Endothelial cell (in vitro differentiated cells): Measurements from ENCODE around the gene PIM3. TPM values are rescaled to one million over a fixed set of nuclear protein-coding genes. Genes with fewer than 3 reads are reported as not detected.

Experiments
- DNase-seq: peaks from one replicate; pipeline ENCODE4 v3.0.0; 2021; ENCODE audit warnings: low spot score
- H3K27ac Mint-ChIP-seq: one replicate; pipeline ENCODE4 v1.8.0; 2021; ENCODE audit warnings: mixed read lengths, inconsistent platforms; ENCODE audit not compliant: unreplicated experiment
- H3K27me3 Mint-ChIP-seq: one replicate; pipeline ENCODE4 v1.8.0; 2021; ENCODE audit warnings: mild to moderate bottlenecking, moderate library complexity, mixed read lengths, inconsistent platforms; ENCODE audit not compliant: unreplicated experiment
- H3K36me3 Mint-ChIP-seq: one replicate; pipeline ENCODE4 v1.8.0; 2021; ENCODE audit warnings: mild to moderate bottlenecking, low read depth, mixed read lengths, inconsistent platforms; ENCODE audit not compliant: unreplicated experiment
- H3K4me1 Mint-ChIP-seq: one replicate; pipeline ENCODE4 v1.8.0; 2021; ENCODE audit warnings: mild to moderate bottlenecking, mixed read lengths, inconsistent platforms; ENCODE audit not compliant: unreplicated experiment
- H3K4me3 Mint-ChIP-seq: one replicate; pipeline ENCODE4 v1.8.0; 2021; ENCODE audit warnings: mild to moderate bottlenecking, mixed read lengths, inconsistent platforms; ENCODE audit not compliant: unreplicated experiment
- H3K9me3 Mint-ChIP-seq: one replicate; pipeline ENCODE4 v1.8.0; 2021; ENCODE audit warnings: mixed read lengths, inconsistent platforms; ENCODE audit not compliant: unreplicated experiment
- total RNA-seq: library from RNA; stranded (reverse); fragmentation: NEBNext Ultra II Directional; extraction: Animal tissue kit (Norgen Biotek cat#: 25700); gene quantifications from one replicate; pipeline ENCODE4 v1.2.1, GENCODE V29; 2021; ENCODE audit not compliant: unreplicated experiment
- TF ChIP-seq, protein P1 (sequence below): fragments of 200-600 bp; sonication (generic); IDR thresholded peaks from one replicate; pipeline ENCODE4 v1.5.0; 2021; ENCODE audit warnings: antibody characterized with exemption; ENCODE audit not compliant: unreplicated experiment

Gene PIM3
- total RNA-seq, 1 donor from 2014 or later: 112 TPM

DNA sequence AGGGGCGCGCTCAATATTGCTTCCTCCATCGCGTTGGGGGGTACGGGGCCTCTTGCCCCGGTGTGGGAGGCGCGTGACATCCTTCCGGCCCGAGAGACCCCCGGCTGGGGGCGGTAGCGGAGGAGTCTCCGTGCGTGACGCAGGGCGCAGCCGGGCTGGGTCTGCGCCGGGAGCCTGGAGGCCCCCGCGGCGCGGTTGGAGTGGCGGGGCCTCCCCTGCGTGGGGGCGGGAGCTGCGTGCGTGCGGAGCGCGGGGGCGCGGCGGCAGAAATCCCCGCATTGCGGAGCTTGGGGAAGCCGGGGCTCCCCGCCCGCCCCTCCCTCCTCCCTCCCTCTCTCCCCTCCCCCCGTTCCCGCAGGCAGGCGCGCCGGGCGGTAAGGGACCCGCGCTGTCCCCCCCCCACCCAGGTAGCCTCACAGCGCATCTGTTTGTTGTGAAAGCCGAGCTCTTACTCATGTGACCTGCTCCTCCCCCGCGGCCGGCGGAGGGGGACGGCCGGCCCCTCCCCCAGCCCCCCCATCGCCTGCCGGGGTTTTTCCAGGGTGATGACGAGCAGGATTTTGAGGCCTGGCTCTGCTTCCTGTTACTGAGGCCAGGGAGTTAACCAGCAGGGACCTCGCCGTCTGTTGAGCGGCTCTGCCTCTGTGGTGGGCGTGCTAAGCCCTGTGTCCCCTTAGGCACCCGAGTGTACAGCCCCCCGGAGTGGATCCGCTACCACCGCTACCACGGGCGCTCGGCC, 1.6 kb downstream of the PIM3 start:
- H3K4me1 Mint-ChIP-seq: peaks cover 25% of the 10 kb centered on the region
- peaks cover 8% of the 10 kb centered on the region for H3K36me3 Mint-ChIP-seq
- H3K4me3 Mint-ChIP-seq: peak overlapping the region; percentile 95
- peak; percentile 82 for DNase-seq
- peak overlapping the region; percentile 74 for H3K27ac Mint-ChIP-seq
- TF ChIP-seq, protein P1, sequence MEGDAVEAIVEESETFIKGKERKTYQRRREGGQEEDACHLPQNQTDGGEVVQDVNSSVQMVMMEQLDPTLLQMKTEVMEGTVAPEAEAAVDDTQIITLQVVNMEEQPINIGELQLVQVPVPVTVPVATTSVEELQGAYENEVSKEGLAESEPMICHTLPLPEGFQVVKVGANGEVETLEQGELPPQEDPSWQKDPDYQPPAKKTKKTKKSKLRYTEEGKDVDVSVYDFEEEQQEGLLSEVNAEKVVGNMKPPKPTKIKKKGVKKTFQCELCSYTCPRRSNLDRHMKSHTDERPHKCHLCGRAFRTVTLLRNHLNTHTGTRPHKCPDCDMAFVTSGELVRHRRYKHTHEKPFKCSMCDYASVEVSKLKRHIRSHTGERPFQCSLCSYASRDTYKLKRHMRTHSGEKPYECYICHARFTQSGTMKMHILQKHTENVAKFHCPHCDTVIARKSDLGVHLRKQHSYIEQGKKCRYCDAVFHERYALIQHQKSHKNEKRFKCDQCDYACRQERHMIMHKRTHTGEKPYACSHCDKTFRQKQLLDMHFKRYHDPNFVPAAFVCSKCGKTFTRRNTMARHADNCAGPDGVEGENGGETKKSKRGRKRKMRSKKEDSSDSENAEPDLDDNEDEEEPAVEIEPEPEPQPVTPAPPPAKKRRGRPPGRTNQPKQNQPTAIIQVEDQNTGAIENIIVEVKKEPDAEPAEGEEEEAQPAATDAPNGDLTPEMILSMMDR: no peak
- no peaks in the 10 kb centered on the region for H3K9me3 Mint-ChIP-seq
- H3K27me3 Mint-ChIP-seq: peaks cover 7% of the 10 kb centered on the region

DNA sequence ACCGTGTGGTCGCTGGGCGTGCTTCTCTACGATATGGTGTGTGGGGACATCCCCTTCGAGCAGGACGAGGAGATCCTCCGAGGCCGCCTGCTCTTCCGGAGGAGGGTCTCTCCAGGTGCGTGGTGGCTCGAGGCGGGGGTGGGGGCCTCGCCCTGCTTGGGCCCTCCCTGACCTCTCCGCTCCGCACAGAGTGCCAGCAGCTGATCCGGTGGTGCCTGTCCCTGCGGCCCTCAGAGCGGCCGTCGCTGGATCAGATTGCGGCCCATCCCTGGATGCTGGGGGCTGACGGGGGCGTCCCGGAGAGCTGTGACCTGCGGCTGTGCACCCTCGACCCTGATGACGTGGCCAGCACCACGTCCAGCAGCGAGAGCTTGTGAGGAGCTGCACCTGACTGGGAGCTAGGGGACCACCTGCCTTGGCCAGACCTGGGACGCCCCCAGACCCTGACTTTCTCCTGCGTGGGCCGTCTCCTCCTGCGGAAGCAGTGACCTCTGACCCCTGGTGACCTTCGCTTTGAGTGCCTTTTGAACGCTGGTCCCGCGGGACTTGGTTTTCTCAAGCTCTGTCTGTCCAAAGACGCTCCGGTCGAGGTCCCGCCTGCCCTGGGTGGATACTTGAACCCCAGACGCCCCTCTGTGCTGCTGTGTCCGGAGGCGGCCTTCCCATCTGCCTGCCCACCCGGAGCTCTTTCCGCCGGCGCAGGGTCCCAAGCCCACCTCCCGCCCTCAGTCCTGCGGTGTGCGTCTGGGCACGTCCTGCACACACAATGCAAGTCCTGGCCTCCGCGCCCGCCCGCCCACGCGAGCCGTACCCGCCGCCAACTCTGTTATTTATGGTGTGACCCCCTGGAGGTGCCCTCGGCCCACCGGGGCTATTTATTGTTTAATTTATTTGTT, 2.4 kb downstream of the PIM3 start:
- Mint-ChIP-seq H3K27me3 (peaks cover 9% of the 10 kb centered on the region), H3K4me1 (peaks cover 24% of the 10 kb centered on the region), H3K9me3 (no peaks in the 10 kb centered on the region), H3K27ac (peak overlapping the region; percentile 74), H3K4me3 (peak overlapping the region; percentile 90), H3K36me3 (peaks cover 8% of the 10 kb centered on the region)
- TF ChIP-seq, protein P1: no peak
- DNase-seq: no peak

DNA sequence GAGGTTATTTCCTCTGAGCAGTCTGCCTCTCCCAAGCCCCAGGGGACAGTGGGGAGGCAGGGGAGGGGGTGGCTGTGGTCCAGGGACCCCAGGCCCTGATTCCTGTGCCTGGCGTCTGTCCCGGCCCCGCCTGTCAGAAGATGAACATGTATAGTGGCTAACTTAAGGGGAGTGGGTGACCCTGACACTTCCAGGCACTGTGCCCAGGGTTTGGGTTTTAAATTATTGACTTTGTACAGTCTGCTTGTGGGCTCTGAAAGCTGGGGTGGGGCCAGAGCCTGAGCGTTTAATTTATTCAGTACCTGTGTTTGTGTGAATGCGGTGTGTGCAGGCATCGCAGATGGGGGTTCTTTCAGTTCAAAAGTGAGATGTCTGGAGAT, 3.1 kb downstream of the PIM3 start:
- H3K27ac Mint-ChIP-seq: no peak overlapping the region
- H3K27me3 Mint-ChIP-seq: peaks cover 10% of the 10 kb centered on the region
- TF ChIP-seq, protein P1: no peak
- H3K36me3 Mint-ChIP-seq: peaks cover 8% of the 10 kb centered on the region
- H3K4me1 Mint-ChIP-seq: peaks cover 19% of the 10 kb centered on the region
- peak overlapping the region; percentile 90 for H3K4me3 Mint-ChIP-seq
- no peak for DNase-seq
- H3K9me3 Mint-ChIP-seq: no peaks in the 10 kb centered on the region

DNA sequence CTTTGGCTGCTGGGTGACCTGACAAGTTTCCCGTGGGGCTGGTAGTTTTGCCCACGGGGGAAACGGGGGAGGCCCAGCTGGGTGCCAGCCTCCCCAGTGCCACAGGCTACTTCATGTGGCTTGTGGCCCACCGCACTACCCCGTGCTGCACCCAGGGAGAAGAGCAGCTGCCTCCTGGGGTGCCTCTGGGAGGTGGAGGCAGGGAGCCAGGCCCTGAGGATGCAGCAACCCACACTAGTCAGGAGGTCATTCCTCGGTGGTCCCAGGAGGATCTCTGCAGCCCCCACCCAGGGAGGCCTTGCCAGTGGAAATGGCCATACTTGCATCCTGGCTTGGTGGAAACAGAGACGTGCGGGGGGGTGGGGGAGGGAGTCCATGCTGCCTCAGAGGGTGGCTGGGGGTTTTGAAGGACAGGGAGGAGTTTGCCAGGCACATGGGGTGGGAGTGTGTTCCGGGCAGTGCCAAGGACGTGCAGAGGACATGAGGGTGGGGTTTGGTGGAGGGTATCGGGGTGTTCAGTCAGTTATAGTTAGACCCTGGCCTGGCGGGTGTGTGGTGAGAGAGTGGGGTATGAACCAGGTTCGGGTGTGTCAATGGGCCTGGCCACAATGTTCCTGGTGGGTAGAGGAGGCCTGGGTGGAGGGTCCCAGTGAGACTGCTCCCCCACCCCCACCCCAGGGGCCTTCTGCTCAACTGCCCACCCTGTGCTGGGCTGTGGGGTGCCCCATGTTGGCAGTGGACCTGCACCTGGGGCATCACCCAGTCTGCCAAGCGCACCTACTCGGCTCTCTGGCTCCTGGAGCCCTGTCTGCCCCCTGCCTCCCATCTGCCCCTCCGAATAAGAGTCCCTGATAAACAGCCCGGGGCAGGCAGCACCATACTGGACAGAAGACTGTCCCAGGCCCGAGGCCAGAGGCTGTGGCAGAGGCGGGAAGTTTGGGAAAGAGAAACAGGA, 3.8 kb downstream of the PIM3 start:
- Mint-ChIP-seq H3K27me3 (peaks cover 14% of the 10 kb centered on the region), H3K4me3 (peak overlapping the region; percentile 90), H3K4me1 (peaks cover 11% of the 10 kb centered on the region), H3K27ac (no peak overlapping the region), H3K36me3 (peaks cover 8% of the 10 kb centered on the region), H3K9me3 (no peaks in the 10 kb centered on the region)
- DNase-seq: no peak
- TF ChIP-seq, protein P1: no peak
